AG04450 (cell line): ENCODE data around the gene XRCC4. TPM values are rescaled to one million over a fixed set of nuclear protein-coding genes. Genes with fewer than 3 reads are reported as not detected.
A peak's percentile ranks its signal among the peaks of the same experiment; 100 is the strongest.
"Not testable (repeated sequence)": the region's sequence is repeated elsewhere in the genome, so short reads cannot be mapped to it uniquely, and the experiment has no call there.

ENCODE experiments used
- CTCF ChIA-PET: fragments of 300-600, 350-600 bp; formaldehyde crosslinking; extraction: SDS; loops from one replicate; lab custom pipeline; 2022; ENCODE audit warnings: antibody characterized with exemption, inconsistent platforms; lab: Charles Lee
- POLR2A ChIA-PET: fragments of 350-600 bp; formaldehyde crosslinking; extraction: SDS; loops from one replicate; lab custom pipeline; 2021; ENCODE audit warnings: antibody characterized with exemption, inconsistent platforms; lab: Yijun Ruan, JAX
- DNase-seq: peaks from one replicate; pipeline ENCODE4 v3.0.0-alpha.2; 2011; ENCODE audit warnings: low read depth, low spot score
- H3K27ac ChIP-seq: one replicate; pipeline ENCODE4 v1.5.1; 2012; ENCODE audit warnings: low read depth, low read length, control low read depth
- H3K27me3 ChIP-seq: one replicate; pipeline ENCODE4 v1.6.0; 2012; ENCODE audit warnings: low read length; ENCODE audit not compliant: control insufficient read depth, insufficient read depth
- H3K4me3 ChIP-seq: 2 replicates; pipeline ENCODE4 v1.5.1; 2011; ENCODE audit warnings: mild to moderate bottlenecking, low read depth, low read length, control low read depth
- H3K9me3 ChIP-seq: 2 replicates; pipeline ENCODE4 v1.5.1; 2012; ENCODE audit warnings: low read length; ENCODE audit not compliant: control insufficient read depth, insufficient read depth
- polyA plus RNA-seq: library from polyadenylated mRNA; depleted of rRNA; stranded (reverse); fragments of >200 nt; gene quantifications from 2 replicates; pipeline ENCODE4 v1.2.3, GENCODE V29; 2011
- TF ChIP-seq, protein P1 (sequence below): IDR thresholded peaks from 2 replicates; pipeline ENCODE4 v1.5.1; 2011; ENCODE audit warnings: low read depth, low read length, control low read depth, inconsistent platforms

XRCC4 gene
- polyA plus RNA-seq, 1 experiment = 4.2 TPM

- Histone ChIP-seq H3K27me3 (no peaks in the 10 kb centered on the region), H3K4me3 (no peak overlapping the region), H3K27ac (no peak overlapping the region), H3K9me3 (no peaks in the 10 kb centered on the region)
- DNase-seq = no peak
- POLR2A ChIA-PET = no interaction called here
- CTCF ChIA-PET = no interaction called here
- TF ChIP-seq, protein P1, sequence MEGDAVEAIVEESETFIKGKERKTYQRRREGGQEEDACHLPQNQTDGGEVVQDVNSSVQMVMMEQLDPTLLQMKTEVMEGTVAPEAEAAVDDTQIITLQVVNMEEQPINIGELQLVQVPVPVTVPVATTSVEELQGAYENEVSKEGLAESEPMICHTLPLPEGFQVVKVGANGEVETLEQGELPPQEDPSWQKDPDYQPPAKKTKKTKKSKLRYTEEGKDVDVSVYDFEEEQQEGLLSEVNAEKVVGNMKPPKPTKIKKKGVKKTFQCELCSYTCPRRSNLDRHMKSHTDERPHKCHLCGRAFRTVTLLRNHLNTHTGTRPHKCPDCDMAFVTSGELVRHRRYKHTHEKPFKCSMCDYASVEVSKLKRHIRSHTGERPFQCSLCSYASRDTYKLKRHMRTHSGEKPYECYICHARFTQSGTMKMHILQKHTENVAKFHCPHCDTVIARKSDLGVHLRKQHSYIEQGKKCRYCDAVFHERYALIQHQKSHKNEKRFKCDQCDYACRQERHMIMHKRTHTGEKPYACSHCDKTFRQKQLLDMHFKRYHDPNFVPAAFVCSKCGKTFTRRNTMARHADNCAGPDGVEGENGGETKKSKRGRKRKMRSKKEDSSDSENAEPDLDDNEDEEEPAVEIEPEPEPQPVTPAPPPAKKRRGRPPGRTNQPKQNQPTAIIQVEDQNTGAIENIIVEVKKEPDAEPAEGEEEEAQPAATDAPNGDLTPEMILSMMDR = no peak
These were observed 71.0 kb downstream of the XRCC4 start for GRCh38 chr5:83148370-83148769.

- ChIA-PET POLR2A (no interaction called here), CTCF (interaction anchor here (1.0 kb wide), 1 partner anchor 13 kb away, joined by 4 read pairs; no protein-coding TSS in a partner anchor)
- Histone ChIP-seq H3K4me3 (no peak overlapping the region), H3K27ac (no peak overlapping the region), H3K9me3 (no peaks in the 10 kb centered on the region), H3K27me3 (no peaks in the 10 kb centered on the region)
- TF ChIP-seq, protein P1 = no peak
- peak; percentile 39 for DNase-seq
These were observed 72.3 kb downstream of the XRCC4 start for GRCh38 chr5:83149671-83150070.

- ChIA-PET CTCF (no interaction called here), POLR2A (no interaction called here)
- H3K9me3 ChIP-seq = no peaks in the 10 kb centered on the region
- no peaks in the 10 kb centered on the region for H3K27me3 ChIP-seq
- TF ChIP-seq, protein P1 = no peak
- H3K27ac ChIP-seq = no peak overlapping the region
- DNase-seq = no peak
- no peak overlapping the region for H3K4me3 ChIP-seq
These were observed 74.5 kb downstream of the XRCC4 start for GRCh38 chr5:83151821-83152220.

DNA sequence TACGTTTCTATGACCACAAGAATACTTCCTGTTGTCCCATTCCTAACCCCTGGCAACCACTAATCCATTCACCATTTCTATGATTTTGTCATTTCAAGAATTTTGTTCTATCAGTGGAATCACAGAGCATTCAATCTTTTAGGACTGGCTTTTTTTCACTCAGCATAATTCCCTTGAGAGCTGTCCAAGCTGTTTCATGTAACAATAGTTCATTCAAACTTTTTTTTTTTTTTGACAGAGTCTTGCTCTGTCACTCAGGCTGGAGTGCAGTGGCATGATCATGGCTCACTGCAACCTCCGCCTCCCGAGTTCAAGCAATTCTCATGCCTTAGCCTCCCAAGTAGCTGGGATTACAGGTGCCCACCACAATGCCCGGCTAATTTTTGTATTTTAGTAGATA, 75.6 kb downstream of the XRCC4 start:
- H3K4me3 ChIP-seq, POLR2A ChIA-PET, H3K27me3 ChIP-seq, H3K9me3 ChIP-seq, DNase-seq, H3K27ac ChIP-seq: not testable (repeated sequence)
- CTCF ChIA-PET = interaction anchor here (0.7 kb wide), 1 partner anchor 382 kb away, joined by 3 read pairs; no protein-coding TSS in a partner anchor

GRCh38 chr5:83156001-83156400, 78.7 kb downstream of the XRCC4 start:
- no peak overlapping the region for H3K27ac ChIP-seq
- POLR2A ChIA-PET = no interaction called here
- H3K27me3 ChIP-seq = no peaks in the 10 kb centered on the region
- no peaks in the 10 kb centered on the region for H3K9me3 ChIP-seq
- CTCF ChIA-PET = interaction anchor here (0.7 kb wide), 1 partner anchor 376 kb away, joined by 3 read pairs; no protein-coding TSS in a partner anchor
- TF ChIP-seq, protein P1 = no peak
- no peak overlapping the region for H3K4me3 ChIP-seq
- no peak for DNase-seq
